Stimulated activated naive B cell treated with anti-CD40 and anti-IgM and Interleukin-4, amounts not matched to agents 10 μg/mL and 1 μg/mL and 100 μg/mL, for 72 hours (primary cell): ENCODE measurements around the gene PLOD3.

Experiments used
- ATAC-seq, 2 donors: fragments of 150-1000 bp; cut with Tn5 transposase; replicated peaks; 2 replicates each; pipeline ENCODE4 v1.10.0; 2021; ENCODE audit warnings: moderate library complexity in 1 of 2
- DNase-seq: peaks from one replicate; pipeline ENCODE4 v3.0.0; 2021
- H3K27ac Mint-ChIP-seq: one replicate; pipeline ENCODE4 v1.8.0; 2022; ENCODE audit warnings: mild to moderate bottlenecking, mixed read lengths
- H3K27me3 Mint-ChIP-seq, 2 donors: one replicate each; pipeline ENCODE4 v1.8.0; 2022; ENCODE audit warnings: mixed read lengths in 2 of 2
- H3K36me3 Mint-ChIP-seq, 2 donors: one replicate each; pipeline ENCODE4 v1.8.0; 2022; ENCODE audit warnings: mixed read lengths in 2 of 2, mild to moderate bottlenecking in 1 of 2
- H3K4me1 Mint-ChIP-seq, 2 donors: one replicate each; pipeline ENCODE4 v1.8.0; 2022; ENCODE audit warnings: mixed read lengths in 2 of 2, mild to moderate bottlenecking in 1 of 2
- H3K4me3 Mint-ChIP-seq, 2 donors: one replicate each; pipeline ENCODE4 v1.8.0; 2022; ENCODE audit warnings: mild to moderate bottlenecking in 2 of 2, mixed read lengths in 2 of 2, moderate library complexity in 1 of 2
- H3K9me3 Mint-ChIP-seq, 2 donors: one replicate each; pipeline ENCODE4 v1.8.0; 2022; ENCODE audit warnings: mixed read lengths in 2 of 2, mild to moderate bottlenecking in 1 of 2

Gene PLOD3

DNA sequence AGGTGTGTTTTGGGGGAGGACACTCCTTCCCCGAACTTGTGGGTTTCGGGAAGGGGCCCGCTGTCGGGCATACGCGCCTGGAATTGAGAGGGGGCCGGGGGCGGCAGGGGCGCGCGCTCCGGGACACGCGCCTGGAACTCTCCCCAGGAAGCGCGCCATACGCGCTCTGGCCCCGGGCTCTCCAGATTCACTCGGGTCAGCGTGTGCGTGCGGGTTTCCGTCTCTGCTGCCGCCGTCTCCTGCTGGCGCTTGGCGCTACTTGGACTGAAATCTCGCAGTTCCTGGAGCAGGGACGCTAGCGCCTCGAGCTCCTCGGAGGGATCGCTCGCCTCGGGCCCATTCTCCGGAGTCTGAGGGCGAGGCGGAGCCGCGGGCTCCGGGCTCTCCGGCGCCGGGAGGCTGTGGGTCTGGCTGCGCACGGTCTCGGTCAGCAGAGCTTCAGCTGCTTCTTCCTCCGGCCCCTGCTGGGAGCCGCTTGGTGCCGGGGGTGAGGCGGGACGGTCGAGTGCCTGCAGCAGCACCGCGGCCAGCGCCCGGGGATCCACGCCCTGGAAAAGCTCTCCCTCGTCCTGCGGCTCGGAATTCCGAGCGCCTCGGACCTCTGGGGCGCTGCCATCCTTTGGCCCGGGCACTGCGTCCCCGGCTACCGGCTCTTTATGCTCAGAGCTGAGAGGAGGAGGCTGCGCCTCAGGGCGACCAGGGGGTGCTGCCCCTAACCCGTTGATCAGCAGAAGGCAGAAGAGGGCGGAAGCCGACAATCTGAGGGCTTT, 53.1 kb downstream of the PLOD3 start:
- H3K36me3 Mint-ChIP-seq = peaks cover 16 to 22% of the 10 kb centered on the region in 2 donors
- peaks cover 44 to 54% of the 10 kb centered on the region in 2 donors for H3K27me3 Mint-ChIP-seq
- DNase-seq (no peak), ATAC-seq (no peak)
- peak overlapping the region; percentile 48 to 84 for H3K4me3 Mint-ChIP-seq
- peaks cover 2 to 3% of the 10 kb centered on the region in 2 donors for H3K9me3 Mint-ChIP-seq
- peak overlapping the region; percentile 86 for H3K27ac Mint-ChIP-seq
- peaks cover 34 to 66% of the 10 kb centered on the region in 2 donors for H3K4me1 Mint-ChIP-seq

DNA sequence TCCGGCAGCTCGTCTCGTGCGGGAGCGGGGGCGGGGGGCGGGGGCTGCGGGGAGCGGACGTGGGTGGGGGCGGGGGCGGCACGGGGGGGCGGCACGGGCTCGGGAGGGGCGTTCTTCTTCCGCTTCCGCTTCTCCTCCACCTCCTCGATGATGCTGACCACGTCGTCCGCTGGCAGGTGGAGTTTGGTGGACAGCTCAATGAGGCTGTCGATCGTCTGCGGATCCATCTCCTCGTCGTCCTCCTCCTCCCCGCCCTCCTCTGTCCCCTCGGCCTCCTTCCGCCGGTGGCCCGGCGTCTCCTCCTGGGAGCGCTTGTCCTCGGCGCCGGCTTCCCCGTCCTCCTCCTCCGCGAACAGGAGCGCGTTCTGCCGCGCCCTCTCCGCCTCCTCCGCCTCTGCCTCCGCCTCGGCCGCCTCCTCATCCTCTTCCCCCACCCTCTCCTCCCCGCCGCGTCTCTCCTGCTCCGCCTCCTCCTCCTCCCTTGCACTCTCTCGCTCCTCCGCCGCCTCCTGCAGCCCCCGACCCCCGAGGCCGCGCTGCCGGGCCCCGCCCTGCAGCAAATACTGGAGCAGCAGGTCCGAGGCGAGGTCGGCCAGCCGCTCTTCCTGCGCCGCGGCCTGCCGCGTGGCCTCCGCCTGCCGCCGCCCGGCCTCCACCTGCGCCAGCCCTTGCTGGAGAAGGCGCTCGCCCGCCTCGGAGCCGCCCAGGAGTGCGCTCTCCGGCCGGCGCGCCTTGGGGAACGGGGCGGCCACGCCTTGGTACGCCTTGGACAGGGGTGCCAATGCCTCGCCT, 53.9 kb downstream of the PLOD3 start:
- ATAC-seq = no peak
- H3K27me3 Mint-ChIP-seq = peaks cover 36 to 46% of the 10 kb centered on the region in 2 donors

DNA sequence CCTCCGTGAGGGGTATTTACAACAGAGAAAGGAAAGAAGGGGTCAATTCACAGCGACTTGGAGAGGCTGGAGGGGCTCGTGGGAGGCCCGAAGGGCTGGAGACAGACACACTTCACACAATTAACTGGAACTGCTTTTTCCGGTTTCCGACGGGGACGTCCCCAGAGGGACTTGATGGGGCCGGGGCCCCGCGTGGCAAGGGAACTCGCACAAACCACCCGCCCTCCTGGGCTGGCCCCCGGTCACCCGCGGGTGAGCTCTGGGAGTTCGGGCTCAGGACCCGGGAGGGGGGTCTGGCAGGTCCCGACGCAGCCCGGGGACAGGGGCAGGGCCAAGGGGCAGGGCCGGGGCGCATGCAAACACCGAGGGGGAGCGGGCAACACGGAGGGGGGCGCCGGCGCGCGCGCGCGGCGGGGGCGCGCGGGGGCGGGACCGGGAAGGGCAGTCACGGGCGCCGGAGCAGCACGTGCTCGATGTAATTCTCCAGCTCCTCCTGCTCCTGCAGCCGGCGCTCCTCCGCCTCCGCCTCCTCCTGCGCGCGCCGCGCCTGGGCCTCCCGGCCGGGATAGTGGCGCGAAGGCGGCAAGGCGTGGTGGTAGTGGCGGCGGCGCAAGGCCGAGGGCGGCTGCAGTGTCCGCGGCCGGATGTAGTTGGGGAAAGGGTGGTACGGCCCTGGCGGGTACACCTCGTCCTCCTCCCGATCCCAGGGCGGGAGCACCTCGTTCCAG, 54.7 kb downstream of the PLOD3 start:
- no peak for DNase-seq
- peaks cover 26 to 59% of the 10 kb centered on the region in 2 donors for H3K4me1 Mint-ChIP-seq
- ATAC-seq = peak; percentile 35 to 52
- peaks cover 29 to 38% of the 10 kb centered on the region in 2 donors for H3K27me3 Mint-ChIP-seq
- H3K27ac Mint-ChIP-seq = peak overlapping the region; percentile 85
- peaks cover 19 to 34% of the 10 kb centered on the region in 2 donors for H3K36me3 Mint-ChIP-seq
- H3K4me3 Mint-ChIP-seq = peak overlapping the region; percentile 75 to 84
- H3K9me3 Mint-ChIP-seq = peaks cover 2 to 3% of the 10 kb centered on the region in 2 donors

More for the DNA sequence above, 53.9 kb downstream of the PLOD3 start:
- DNase-seq = no peak
- Mint-ChIP-seq H3K27ac (no peak overlapping the region), H3K36me3 (peaks cover 19 to 30% of the 10 kb centered on the region in 2 donors), H3K4me1 (peaks cover 29 to 60% of the 10 kb centered on the region in 2 donors), H3K9me3 (peaks cover 2 to 3% of the 10 kb centered on the region in 2 donors), H3K4me3 (peak overlapping the region; percentile 78 to 84)

DNA sequence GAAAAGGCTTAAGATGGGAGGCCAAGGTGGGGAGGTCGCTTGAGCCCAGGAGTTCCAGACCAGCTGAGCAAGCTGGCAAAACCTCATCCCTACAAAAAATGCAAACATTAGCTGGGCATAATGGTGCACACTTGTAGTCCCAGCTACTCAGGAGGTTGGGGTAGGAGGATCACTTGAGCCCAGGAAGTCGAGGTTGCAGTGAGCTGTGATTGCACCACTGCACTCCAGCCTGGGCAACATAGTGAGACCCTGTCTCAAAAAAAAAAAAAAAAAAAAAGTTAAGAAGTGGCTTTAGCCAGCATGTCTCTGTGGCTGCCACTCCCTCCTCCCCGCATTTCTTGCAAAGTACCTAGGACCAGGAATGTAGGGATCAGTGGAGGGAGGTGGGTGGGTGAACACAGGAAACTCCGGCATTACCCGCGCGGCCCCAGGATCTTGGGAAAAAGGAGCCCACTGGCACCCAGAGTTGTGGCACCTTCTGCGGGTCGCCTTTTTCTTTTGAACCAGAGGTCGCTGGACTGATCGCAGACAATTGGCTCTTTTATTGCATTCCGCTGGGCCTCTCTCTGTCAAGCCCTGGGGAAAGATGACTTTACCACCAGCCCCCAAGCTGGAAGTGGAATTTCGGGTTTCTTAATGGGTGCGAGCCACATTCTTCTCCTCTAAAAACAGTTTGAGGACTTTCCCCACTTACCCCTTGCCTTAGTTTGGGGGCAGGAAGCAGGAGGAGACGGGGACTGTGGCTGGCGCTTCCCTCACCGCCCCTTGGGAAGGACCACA, 55.5 kb downstream of the PLOD3 start:
- no peak for ATAC-seq
- peaks cover 20 to 54% of the 10 kb centered on the region in 2 donors for H3K4me1 Mint-ChIP-seq
- H3K4me3 Mint-ChIP-seq = peak overlapping the region; percentile 75 to 84
- no peak for DNase-seq
- peaks cover 20 to 30% of the 10 kb centered on the region in 2 donors for H3K27me3 Mint-ChIP-seq
- H3K9me3 Mint-ChIP-seq = peaks cover 2 to 3% of the 10 kb centered on the region in 2 donors
- H3K27ac Mint-ChIP-seq = no peak overlapping the region
- H3K36me3 Mint-ChIP-seq = peaks cover 26 to 40% of the 10 kb centered on the region in 2 donors

DNA sequence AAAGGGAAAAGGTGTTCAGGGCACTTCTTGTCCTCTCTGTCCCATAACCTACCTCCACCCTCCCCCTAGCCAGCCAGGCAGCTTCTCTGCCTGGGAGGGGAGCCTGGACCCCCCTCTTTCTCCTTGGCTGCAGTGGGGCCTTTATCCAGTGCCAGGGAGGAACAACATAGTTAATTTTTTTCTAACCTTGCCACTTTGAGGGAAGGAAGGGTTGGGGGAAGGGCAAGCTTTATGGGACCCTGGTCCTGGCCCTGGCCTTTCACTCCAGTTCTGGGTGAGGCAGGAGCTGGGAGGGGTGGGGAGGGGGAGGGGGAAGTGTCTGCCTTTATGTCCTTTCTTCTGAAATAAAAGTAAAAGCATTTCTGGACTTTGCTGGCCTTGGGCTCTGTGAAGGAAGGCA, 56.5 kb downstream of the PLOD3 start:
- H3K4me3 Mint-ChIP-seq = no peak overlapping the region
- no peak overlapping the region for H3K27ac Mint-ChIP-seq
- H3K9me3 Mint-ChIP-seq = peaks cover 2 to 3% of the 10 kb centered on the region in 2 donors
- peaks cover 14 to 20% of the 10 kb centered on the region in 2 donors for H3K27me3 Mint-ChIP-seq
- H3K36me3 Mint-ChIP-seq = peaks cover 26 to 45% of the 10 kb centered on the region in 2 donors
- no peak for DNase-seq
- H3K4me1 Mint-ChIP-seq = peaks cover 16 to 53% of the 10 kb centered on the region in 2 donors
- ATAC-seq = no peak

DNA sequence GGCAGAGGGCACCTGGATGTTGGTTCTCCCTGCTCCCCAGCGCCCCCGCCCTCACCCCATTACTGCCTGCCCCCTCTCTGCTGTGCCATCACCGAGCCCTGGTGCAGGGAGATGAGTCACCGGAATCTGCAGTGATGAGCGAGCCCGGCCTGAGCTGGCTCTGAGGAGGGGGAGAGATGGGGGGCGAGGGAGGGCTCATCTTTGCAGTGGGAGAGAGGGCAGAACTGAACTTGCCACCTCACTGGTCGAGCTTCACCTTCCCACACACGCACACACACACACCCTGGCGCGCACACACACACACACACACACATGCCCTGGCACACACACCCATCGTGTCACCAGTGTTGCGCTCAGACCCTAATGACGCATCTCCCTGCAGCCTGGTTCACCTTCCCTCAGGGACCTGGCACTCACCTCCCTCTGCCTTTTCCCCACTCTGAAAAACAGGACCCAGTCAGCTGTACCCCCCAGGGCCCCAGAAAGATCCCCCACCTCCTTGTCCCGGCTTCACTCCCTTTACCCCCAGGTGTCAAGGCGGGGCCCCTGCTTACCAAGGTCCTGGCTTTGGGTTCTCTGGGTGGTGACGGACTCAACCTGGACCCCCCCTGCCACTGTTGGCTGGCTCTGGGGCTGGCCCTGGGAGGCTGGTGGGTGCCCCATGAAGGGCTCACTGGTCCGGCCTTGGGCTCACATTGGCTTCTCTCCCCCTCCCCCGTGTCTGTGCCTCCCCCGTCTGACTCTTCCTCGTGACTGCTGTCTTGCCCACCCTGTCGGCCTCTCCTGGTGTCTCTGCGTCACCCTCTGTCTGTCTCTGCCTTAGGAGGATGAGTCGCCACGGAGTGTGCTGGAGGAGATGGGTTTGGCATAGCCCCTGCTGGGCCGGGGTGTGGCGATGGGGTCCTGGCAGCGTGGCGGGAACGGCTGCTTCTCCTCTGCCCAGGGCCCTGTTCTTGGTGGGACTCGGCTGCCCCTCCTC, 57.4 kb downstream of the PLOD3 start:
- ATAC-seq = no peak
- no peak overlapping the region for H3K4me3 Mint-ChIP-seq

DNA sequence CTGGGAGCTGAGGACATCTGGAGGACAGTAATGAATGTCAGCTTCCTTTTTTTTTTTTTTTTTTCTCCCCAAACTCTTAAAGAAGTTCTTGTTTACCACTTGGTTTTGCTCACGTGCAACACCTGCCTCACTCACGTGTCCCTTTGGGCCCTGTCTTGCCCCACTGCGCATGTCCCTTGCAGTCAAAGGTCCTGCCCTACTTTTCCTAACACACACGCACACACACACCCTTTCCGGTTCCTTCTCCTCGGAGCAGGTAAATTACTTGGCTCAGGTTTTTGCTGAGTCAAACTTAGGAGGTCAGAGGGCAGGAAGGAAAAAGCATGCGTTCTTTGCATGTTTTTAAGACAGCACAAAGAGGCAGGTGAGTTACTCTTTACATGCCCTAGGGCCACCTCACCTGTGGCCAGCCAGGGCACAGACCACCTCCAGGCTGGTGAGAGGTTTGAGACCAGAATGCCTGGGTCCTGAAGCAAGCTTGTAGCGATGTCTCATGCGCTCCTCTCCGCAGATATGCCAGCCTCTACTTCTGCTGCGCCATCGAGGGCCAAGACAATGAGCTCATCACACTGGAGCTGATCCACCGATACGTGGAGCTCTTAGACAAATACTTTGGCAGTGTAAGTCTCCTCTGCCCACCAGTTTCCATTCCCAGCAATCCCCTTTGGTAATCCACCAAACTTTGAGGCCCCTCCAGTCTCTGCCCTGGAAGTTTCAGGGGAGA, 60.4 kb downstream of the PLOD3 start:
- Mint-ChIP-seq H3K9me3 (peaks cover 3 to 4% of the 10 kb centered on the region in 2 donors), H3K4me3 (no peak overlapping the region), H3K27me3 (peaks cover 0 to 4% of the 10 kb centered on the region in 2 donors), H3K27ac (no peak overlapping the region), H3K4me1 (peaks cover 14 to 41% of the 10 kb centered on the region in 2 donors), H3K36me3 (peaks cover 28 to 50% of the 10 kb centered on the region in 2 donors)
- no peak for DNase-seq
- ATAC-seq = no peak

More for the DNA sequence above, 57.4 kb downstream of the PLOD3 start:
- DNase-seq = no peak
- Mint-ChIP-seq H3K4me1 (peaks cover 13 to 53% of the 10 kb centered on the region in 2 donors), H3K9me3 (no peaks in the 10 kb centered on the region), H3K27ac (no peak overlapping the region), H3K27me3 (peaks cover 4 to 11% of the 10 kb centered on the region in 2 donors), H3K36me3 (peaks cover 26 to 46% of the 10 kb centered on the region in 2 donors)

DNA sequence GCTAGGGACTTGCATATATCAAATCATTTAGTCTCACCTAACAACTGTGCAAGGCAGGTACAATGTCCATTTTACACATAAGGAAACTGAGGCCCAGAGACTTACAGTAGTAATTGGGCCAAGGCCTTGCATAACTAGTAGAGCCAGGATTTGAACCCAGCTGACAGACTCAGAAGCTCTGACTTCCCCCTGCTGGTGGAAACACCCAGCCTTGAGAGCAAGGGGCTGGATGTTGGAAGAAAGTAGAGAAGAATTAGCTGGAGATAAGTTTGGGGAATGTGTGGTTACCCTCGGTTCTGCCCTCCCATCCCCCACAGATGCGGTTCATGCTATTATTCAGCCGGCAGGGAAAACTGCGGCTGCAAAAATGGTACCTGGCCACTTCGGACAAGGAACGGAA, 61.1 kb downstream of the PLOD3 start:
- no peak overlapping the region for H3K27ac Mint-ChIP-seq

More for the DNA sequence above, 61.1 kb downstream of the PLOD3 start:
- DNase-seq = no peak
- ATAC-seq = no peak
- Mint-ChIP-seq H3K36me3 (peaks cover 26 to 46% of the 10 kb centered on the region in 2 donors), H3K4me1 (peaks cover 14 to 41% of the 10 kb centered on the region in 2 donors), H3K9me3 (peaks cover 3 to 4% of the 10 kb centered on the region in 2 donors), H3K4me3 (no peak overlapping the region), H3K27me3 (peaks cover 0 to 4% of the 10 kb centered on the region in 2 donors)
